Measurements from ENCODE around the gene C10orf95.

The C10orf95 gene

DNA sequence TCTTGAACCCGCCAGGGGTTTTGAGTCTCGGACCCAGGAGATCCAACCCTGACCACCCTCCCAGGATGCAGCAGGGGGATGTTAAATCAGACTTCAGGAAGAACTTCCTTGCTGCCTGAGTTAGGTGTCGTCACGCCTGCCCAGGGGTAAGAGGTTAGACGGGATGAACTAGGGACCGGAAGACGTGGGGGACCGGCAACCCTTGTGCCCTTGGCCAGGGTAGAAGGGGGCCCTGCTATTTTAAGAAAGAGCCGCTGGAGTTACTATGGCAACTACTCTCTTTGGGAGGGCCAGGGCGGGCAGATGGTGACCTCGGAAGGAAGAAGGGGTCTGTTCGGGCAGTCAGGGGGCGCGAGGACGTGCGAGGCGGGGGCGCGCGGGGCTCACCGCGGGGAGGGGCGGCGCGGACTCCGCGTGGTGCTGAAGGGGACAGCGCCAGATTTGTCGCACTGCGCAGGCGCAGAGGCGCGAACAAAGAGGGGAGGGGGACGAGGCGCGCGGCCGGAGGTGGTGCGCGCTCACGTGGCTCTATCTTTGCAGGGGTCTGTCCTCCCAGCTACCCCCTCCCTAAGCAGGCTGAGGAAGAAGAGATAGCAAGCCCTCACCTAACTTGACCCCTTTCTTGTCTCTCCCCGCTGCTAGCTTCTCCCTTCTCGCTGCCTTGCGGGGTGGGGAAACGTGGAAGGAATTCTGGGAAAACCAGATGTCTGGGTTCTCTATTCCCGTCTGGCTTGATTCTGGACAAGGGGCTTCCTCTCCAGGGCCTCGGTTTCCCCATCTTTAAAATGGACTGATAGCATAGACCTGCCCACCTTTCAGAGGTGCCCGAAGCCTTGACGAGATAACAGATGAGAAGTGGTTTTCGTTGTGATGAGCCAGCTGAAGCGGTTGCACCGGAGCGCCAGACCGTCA is 31.8 kb downstream of the C10orf95 start (continued):
- no peak for TF ChIP-seq ZNF558 (tag by site-specific recombination; IDR thresholded peaks at IDR 0.05)
- peak; percentile 62; the same call in 1 of the 2 replicates for TF ChIP-seq ZSCAN30 (tag by site-specific recombination; IDR thresholded peaks at IDR 0.05)
- TF ChIP-seq ZNF404 (tag by site-specific recombination; IDR thresholded peaks at IDR 0.05) = no peak
- TF ChIP-seq KLF1 (tag by site-specific recombination; IDR thresholded peaks at IDR 0.05) = no peak
- TF ChIP-seq, protein P1, sequence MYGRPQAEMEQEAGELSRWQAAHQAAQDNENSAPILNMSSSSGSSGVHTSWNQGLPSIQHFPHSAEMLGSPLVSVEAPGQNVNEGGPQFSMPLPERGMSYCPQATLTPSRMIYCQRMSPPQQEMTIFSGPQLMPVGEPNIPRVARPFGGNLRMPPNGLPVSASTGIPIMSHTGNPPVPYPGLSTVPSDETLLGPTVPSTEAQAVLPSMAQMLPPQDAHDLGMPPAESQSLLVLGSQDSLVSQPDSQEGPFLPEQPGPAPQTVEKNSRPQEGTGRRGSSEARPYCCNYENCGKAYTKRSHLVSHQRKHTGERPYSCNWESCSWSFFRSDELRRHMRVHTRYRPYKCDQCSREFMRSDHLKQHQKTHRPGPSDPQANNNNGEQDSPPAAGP (tag by site-specific recombination; IDR thresholded peaks at IDR 0.05) = peak; percentile 11; the same call in 1 of the 2 replicates
- TF ChIP-seq KLF9 (tag by site-specific recombination; IDR thresholded peaks at IDR 0.05; ENCODE audit: low read depth) = peak; percentile 17; the same call in 1 of the 2 replicates
- TF ChIP-seq ZNF747 (tag by site-specific recombination; IDR thresholded peaks at IDR 0.05) = no peak
- TF ChIP-seq SP2 (tag by site-specific recombination; IDR thresholded peaks at IDR 0.05) = no peak; the same call in 1 of the 2 replicates
- peak; percentile 93 for TF ChIP-seq ZBTB7A (tag by site-specific recombination; IDR thresholded peaks at IDR 0.05; ENCODE audit: low read depth)
- no peak for TF ChIP-seq ZNF555 (tag by site-specific recombination; conservative IDR thresholded peaks at IDR 0.05)
- TF ChIP-seq ZFP69B (tag by site-specific recombination; IDR thresholded peaks at IDR 0.05) = no peak
- 0 out of 2 replicates have a peak, but pooled peaks have one; percentile 29 for TF ChIP-seq SP3 (tag by site-specific recombination; IDR thresholded peaks at IDR 0.05)
- TF ChIP-seq ZNF214 (tag by site-specific recombination; IDR thresholded peaks at IDR 0.05; ENCODE audit: borderline replicate concordance) = no peak
- peak; percentile 66; the same call in 1 of the 2 replicates for TF ChIP-seq ZNF561 (tag by site-specific recombination; IDR thresholded peaks at IDR 0.05; ENCODE audit: borderline replicate concordance)
- TF ChIP-seq, protein P2, sequence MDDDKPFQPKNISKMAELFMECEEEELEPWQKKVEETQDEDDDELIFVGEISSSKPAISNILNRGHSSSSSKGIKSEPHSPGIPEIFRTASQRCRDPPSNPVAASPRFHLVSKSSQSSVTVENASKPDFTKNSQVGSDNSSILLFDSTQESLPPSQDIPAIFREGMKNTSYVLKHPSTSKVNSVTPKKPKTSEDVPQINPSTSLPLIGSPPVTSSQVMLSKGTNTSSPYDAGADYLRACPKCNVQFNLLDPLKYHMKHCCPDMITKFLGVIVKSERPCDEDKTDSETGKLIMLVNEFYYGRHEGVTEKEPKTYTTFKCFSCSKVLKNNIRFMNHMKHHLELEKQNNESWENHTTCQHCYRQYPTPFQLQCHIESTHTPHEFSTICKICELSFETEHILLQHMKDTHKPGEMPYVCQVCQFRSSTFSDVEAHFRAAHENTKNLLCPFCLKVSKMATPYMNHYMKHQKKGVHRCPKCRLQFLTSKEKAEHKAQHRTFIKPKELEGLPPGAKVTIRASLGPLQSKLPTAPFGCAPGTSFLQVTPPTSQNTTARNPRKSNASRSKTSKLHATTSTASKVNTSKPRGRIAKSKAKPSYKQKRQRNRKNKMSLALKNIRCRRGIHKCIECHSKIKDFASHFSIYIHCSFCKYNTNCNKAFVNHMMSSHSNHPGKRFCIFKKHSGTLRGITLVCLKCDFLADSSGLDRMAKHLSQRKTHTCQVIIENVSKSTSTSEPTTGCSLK (tag by site-specific recombination; IDR thresholded peaks at IDR 0.05) = no peak
- no peak for TF ChIP-seq BCL11A (tag by site-specific recombination; IDR thresholded peaks at IDR 0.05; ENCODE audit: low read depth)
- no peak for TF ChIP-seq ZNF624 (tag by site-specific recombination; IDR thresholded peaks at IDR 0.05)
- TF ChIP-seq, protein P3, sequence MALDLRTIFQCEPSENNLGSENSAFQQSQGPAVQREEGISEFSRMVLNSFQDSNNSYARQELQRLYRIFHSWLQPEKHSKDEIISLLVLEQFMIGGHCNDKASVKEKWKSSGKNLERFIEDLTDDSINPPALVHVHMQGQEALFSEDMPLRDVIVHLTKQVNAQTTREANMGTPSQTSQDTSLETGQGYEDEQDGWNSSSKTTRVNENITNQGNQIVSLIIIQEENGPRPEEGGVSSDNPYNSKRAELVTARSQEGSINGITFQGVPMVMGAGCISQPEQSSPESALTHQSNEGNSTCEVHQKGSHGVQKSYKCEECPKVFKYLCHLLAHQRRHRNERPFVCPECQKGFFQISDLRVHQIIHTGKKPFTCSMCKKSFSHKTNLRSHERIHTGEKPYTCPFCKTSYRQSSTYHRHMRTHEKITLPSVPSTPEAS (tag by site-specific recombination; IDR thresholded peaks at IDR 0.05) = no peak

DNA sequence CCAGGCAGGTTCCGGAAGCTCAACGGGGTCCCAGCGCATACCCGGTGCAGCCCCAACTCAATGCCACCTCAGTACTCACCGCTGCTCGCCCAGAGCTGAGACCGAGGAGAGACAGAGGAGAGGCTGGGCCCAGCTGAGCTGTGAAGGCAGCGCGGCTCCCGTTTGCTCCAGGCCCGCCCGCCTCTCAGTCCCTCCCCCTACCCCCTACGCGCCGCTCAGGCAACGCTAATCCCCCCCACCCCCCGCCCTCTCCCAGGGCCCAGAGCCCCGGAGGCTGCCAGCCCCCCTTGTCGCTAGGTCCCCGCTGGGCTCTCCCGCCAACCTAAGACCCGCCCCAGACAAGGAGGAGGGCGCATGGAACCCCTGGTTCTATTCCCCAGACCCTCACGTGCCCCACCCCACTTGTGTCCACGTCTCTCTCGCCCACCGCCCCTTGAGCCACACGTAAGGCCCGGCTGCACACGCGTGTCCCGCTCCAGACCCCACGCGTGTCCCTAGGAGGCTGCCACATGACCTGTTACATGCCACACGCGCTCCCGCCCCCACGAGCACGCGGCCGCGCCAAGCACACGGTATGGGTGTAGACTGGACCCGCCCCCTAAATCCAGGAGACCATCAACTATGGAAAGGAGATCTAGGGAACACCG is 32.6 kb downstream of the C10orf95 start, which contains the start of gene PSD:
PSD (minus strand) TSS at position 164 of the 647 bp plus-strand sequence. CDS start 1,747 bp downstream, outside the sequence.
- Histone ChIP-seq H3K4me3 (ENCODE audit: low read depth, low read length) (peak within 1 kb of the TSS; percentile 80), H3K9me3 (ENCODE audit: control insufficient read depth, insufficient read depth, low read depth, low read length) (no peaks in the 10 kb centered on the region), H3K27ac (ENCODE audit: extremely low read depth, low read depth, low read length) (no peak within 1 kb of the TSS), H3K36me3 (ENCODE audit: control insufficient read depth in 2 of 2, insufficient read depth in 1 of 2, low read length in 2 of 2) (peaks cover 0 to 15% of the 10 kb centered on the region in 2 experiments; a peak in 1 of 3 replicates), H3K4me1 (ENCODE audit: control insufficient read depth, insufficient read depth, low read length) (peaks cover 9% of the 10 kb centered on the region)
- ChIA-PET POLR2A (interaction anchor here (0.6 kb wide), 1 partner anchor 325 kb away, joined by 3 read pairs; the partner anchor contains the start of gene WBP1L), CTCF (interaction anchor here (0.6 kb wide), 1 partner anchor 167 kb away, joined by 4 read pairs; no protein-coding TSS in a partner anchor)
- TF ChIP-seq SCRT2 (tag by site-specific recombination; IDR thresholded peaks at IDR 0.05) (peak; percentile 41; the same call in 1 of the 2 replicates), ZNF791 (tag by site-specific recombination; IDR thresholded peaks at IDR 0.05) (no peak)
